Esophagus (tissue), 2 donors: Measurements from ENCODE around the gene CRTC1. TPM values are rescaled to one million over a fixed set of nuclear protein-coding genes. Genes with fewer than 3 reads are reported as not detected.

Experiments used
- H3K27ac ChIP-seq, 2 donors: one replicate each; pipeline ENCODE4 v1.5.1; 2013; ENCODE audit warnings: low read depth in 2 of 2, mild to moderate bottlenecking in 2 of 2, inconsistent platforms in 1 of 2, low read length in 1 of 2, moderate library complexity in 1 of 2
- H3K27me3 ChIP-seq, 2 donors: one replicate each; pipeline ENCODE4 v1.6.1; 2013; ENCODE audit warnings: low read length in 2 of 2, control low read depth in 1 of 2, mild to moderate bottlenecking in 1 of 2; ENCODE audit not compliant: insufficient read depth in 2 of 2, control insufficient read depth in 1 of 2
- H3K36me3 ChIP-seq, 2 donors: one replicate each; pipeline ENCODE4 v1.6.1; 2013; ENCODE audit warnings: low read length in 1 of 2; ENCODE audit not compliant: control insufficient read depth in 2 of 2, insufficient read depth in 2 of 2
- H3K4me1 ChIP-seq, 2 donors: one replicate each; pipeline ENCODE4 v1.6.1; 2013; ENCODE audit warnings: low read length in 1 of 2; ENCODE audit not compliant: control insufficient read depth in 2 of 2, insufficient read depth in 2 of 2
- H3K4me3 ChIP-seq, 2 donors: one replicate each; pipeline ENCODE4 v1.5.1; 2013; ENCODE audit warnings: low read length in 2 of 2, mild to moderate bottlenecking in 2 of 2, low read depth in 1 of 2, moderate library complexity in 1 of 2
- H3K9me3 ChIP-seq, 2 donors: one replicate each; pipeline ENCODE4 v1.6.1; 2013; ENCODE audit warnings: mild to moderate bottlenecking in 2 of 2, low read depth in 1 of 2, low read length in 1 of 2, moderate library complexity in 1 of 2; ENCODE audit not compliant: control insufficient read depth in 2 of 2, insufficient read depth in 1 of 2
- WGBS, 2 donors: extraction: QIAGEN DNeasy Blood & Tissue Kit; methylation state at CpG; one replicate each; pipeline ENCODE4 v1.1.7; 2013; 5-methylcytosine and 5-hydroxymethylcytosine counted together
- polyA plus RNA-seq, 2 donors: library from polyadenylated mRNA; stranded (reverse); fragments of 200-250 nt; gene quantifications; one replicate each; pipeline ENCODE4 v1.2.3, GENCODE V29; 2013
- donor health status: healthy with polysubstance abuse.
- donor health status: Bipolar disorder and iron deficiency.

CRTC1 gene
- polyA plus RNA-seq, 2 donors, result 2.1 to 4.0 TPM

- Histone ChIP-seq H3K27me3 (no peaks in the 10 kb centered on the region), H3K4me3 (no peak overlapping the region), H3K36me3 (no peaks in the 10 kb centered on the region), H3K4me1 (peaks cover 11 to 42% of the 10 kb centered on the region in 2 donors), H3K27ac (peak overlapping the region; percentile 51 to 62), H3K9me3 (no peaks in the 10 kb centered on the region)
- WGBS, 2 donors, result 54 to 64% methylated on average over 16 of the region's 16 CpGs
Measured at GRCh38 chr19:18761531-18762110, 78.1 kb downstream of the CRTC1 start.

- Histone ChIP-seq H3K27ac (peak overlapping the region; percentile 51 to 62), H3K36me3 (no peaks in the 10 kb centered on the region), H3K4me3 (no peak overlapping the region), H3K4me1 (peaks cover 11 to 42% of the 10 kb centered on the region in 2 donors), H3K27me3 (no peaks in the 10 kb centered on the region), H3K9me3 (no peaks in the 10 kb centered on the region)
- WGBS, 2 donors, result 30 to 33% methylated on average over 28 to 35 of the region's 35 CpGs
Measured at GRCh38 chr19:18762125-18763023, 78.9 kb downstream of the CRTC1 start.

GRCh38 chr19:18763674-18764590 lies 80.5 kb downstream of the CRTC1 start:
- Histone ChIP-seq H3K4me1 (peaks cover 11 to 42% of the 10 kb centered on the region in 2 donors), H3K27ac (peak overlapping the region in 1 of 2 donors; percentile 51), H3K9me3 (no peaks in the 10 kb centered on the region), H3K36me3 (no peaks in the 10 kb centered on the region), H3K27me3 (no peaks in the 10 kb centered on the region), H3K4me3 (no peak overlapping the region)
- WGBS, 2 donors, result 51 to 68% methylated on average over 41 of the region's 41 CpGs

GRCh38 chr19:18764591-18765051 lies 81.1 kb downstream of the CRTC1 start:
- no peaks in the 10 kb centered on the region for H3K9me3 ChIP-seq
- H3K27ac ChIP-seq, result peak overlapping the region in 1 of 2 donors; percentile 51
- H3K4me3 ChIP-seq, result no peak overlapping the region
- 50 to 56% methylated on average over 4 of the region's 4 CpGs for WGBS, 2 donors
- H3K4me1 ChIP-seq, result peaks cover 13 to 44% of the 10 kb centered on the region in 2 donors
- H3K27me3 ChIP-seq, result no peaks in the 10 kb centered on the region
- no peaks in the 10 kb centered on the region for H3K36me3 ChIP-seq

- Histone ChIP-seq H3K4me3 (no peak overlapping the region), H3K27me3 (no peaks in the 10 kb centered on the region), H3K4me1 (peaks cover 13 to 40% of the 10 kb centered on the region in 2 donors), H3K9me3 (no peaks in the 10 kb centered on the region), H3K36me3 (no peaks in the 10 kb centered on the region), H3K27ac (no peak overlapping the region)
- WGBS, 2 donors, result 44 to 67% methylated on average over 8 of the region's 8 CpGs
Measured at GRCh38 chr19:18765224-18765623, 81.7 kb downstream of the CRTC1 start.

- no peak overlapping the region for H3K27ac ChIP-seq
- no peak overlapping the region for H3K4me3 ChIP-seq
- peaks cover 0 to 2% of the 10 kb centered on the region in 2 donors for H3K36me3 ChIP-seq
- peaks cover 5 to 26% of the 10 kb centered on the region in 2 donors for H3K4me1 ChIP-seq
- H3K9me3 ChIP-seq, result no peaks in the 10 kb centered on the region
- WGBS, 2 donors, result 81 to 82% methylated on average over 29 to 30 of the region's 30 CpGs
- no peaks in the 10 kb centered on the region for H3K27me3 ChIP-seq
Measured at GRCh38 chr19:18768046-18768771, 84.7 kb downstream of the CRTC1 start.

- peaks cover 0 to 2% of the 10 kb centered on the region in 2 donors for H3K36me3 ChIP-seq
- no peak overlapping the region for H3K27ac ChIP-seq
- H3K4me3 ChIP-seq, result no peak overlapping the region
- peaks cover 3 to 16% of the 10 kb centered on the region in 2 donors for H3K4me1 ChIP-seq
- no peaks in the 10 kb centered on the region for H3K27me3 ChIP-seq
- H3K9me3 ChIP-seq, result no peaks in the 10 kb centered on the region
- 75 to 81% methylated on average over 22 to 24 of the region's 24 CpGs for WGBS, 2 donors
Measured at GRCh38 chr19:18768997-18769891, 85.8 kb downstream of the CRTC1 start.

- H3K9me3 ChIP-seq, result no peaks in the 10 kb centered on the region
- H3K36me3 ChIP-seq, result peaks cover 0 to 2% of the 10 kb centered on the region in 2 donors
- H3K27me3 ChIP-seq, result no peaks in the 10 kb centered on the region
- 92 to 94% methylated on average over 15 of the region's 15 CpGs for WGBS, 2 donors
- H3K4me1 ChIP-seq, result peaks cover 3 to 9% of the 10 kb centered on the region in 2 donors
- no peak overlapping the region for H3K4me3 ChIP-seq
- no peak overlapping the region for H3K27ac ChIP-seq
Measured at GRCh38 chr19:18769989-18770528, 86.6 kb downstream of the CRTC1 start.
